ENCODE measurements around the gene TECPR2. TPM values are rescaled to one million over a fixed set of nuclear protein-coding genes. Genes with fewer than 3 reads are reported as not detected.
A peak's percentile ranks its signal among the peaks of the same experiment; 100 is the strongest.

The TECPR2 gene
- total RNA-seq, 1 experiment from 2014 or later: 12.2 TPM

DNA sequence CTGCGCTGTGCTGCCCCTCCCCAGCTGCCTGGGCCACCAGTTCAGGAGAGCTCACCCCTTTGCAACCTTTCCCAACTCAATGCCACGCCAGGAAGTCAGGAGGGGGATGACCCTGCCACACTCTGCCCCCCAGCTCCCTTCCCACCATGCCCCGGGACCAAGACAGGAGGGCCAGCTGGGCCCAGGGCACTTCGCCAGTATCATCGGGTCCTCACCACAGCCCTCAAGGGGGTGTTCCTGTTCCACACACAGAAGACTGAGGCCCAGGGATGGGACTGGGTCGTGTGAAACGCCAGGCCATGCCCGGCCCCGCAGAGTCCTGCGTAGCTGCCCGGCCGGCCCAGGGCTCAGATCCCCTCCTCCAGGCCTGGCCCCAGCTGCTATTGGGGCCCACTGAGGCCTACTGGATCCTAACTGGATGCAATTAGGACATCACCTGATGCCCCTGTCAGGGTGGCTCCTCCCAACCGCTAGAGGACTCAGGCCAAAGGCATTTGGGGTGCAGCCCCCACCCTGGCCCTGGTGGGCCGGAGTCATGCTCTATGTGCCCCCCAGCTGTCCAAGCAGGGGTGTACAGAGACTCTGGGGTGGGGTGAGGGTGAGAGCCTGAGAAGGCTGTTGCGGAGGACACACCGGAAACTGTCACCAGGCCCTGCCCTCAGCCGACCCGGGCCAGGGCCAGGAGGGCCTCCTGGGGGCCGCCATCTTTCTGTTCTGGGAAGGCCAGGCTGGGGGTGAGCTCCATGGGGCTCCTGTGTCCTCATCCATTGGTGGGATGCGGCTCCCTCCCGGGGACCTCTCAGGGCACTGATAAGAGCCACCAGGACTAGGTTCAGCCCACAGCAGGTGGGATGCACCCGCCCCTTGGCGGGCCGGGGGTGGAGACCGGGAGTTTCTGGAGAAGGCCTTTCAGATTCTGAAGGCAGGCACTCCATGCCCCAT lies 176.1 kb downstream of the TECPR2 start:
- no peaks in the 10 kb centered on the region for H3K36me3 ChIP-seq (ENCODE audit: control insufficient read depth in 1 of 2, insufficient read depth in 2 of 2, low read length in 2 of 2)
- no peak overlapping the region; the same call in 1 of the 2 replicates for H3K27ac ChIP-seq (ENCODE audit: low read depth, low read length)
- no peaks in the 10 kb centered on the region for H3K9me2 ChIP-seq (ENCODE audit: insufficient read depth)
- no peaks in the 10 kb centered on the region for H3K27me3 ChIP-seq (ENCODE audit: insufficient read depth, low read length)
- no peak overlapping the region for H3K4me3 ChIP-seq (replicated peaks in 1 of 2; ENCODE audit: low read depth in 1 of 2, low read length in 2 of 2)
- ATAC-seq: 0 out of 2 replicates have a peak, but pooled peaks have one; percentile 8
- no peak overlapping the region for H3K9ac ChIP-seq (ENCODE audit: low read length)
- H4K20me1 ChIP-seq (ENCODE audit: insufficient read depth): no peaks in the 10 kb centered on the region
- intact Hi-C loops (cut with micrococcal nuclease): no loop called here
- TF ChIP-seq POLR2A (IDR thresholded peaks at IDR 0.05; ENCODE audit: borderline replicate concordance, extremely low read depth, insufficient read depth, insufficient read length) (no peak), SIN3A (IDR thresholded peaks at IDR 0.05; ENCODE audit: low read depth) (no peak), SRF (IDR thresholded peaks at IDR 0.05; ENCODE audit: low read depth) (no peak), ELF1 (IDR thresholded peaks at IDR 0.05; ENCODE audit: borderline replicate concordance, low read depth) (no peak), CEBPB (IDR thresholded peaks at IDR 0.05; ENCODE audit: low read depth) (no peak), EZH2phosphoT487 (IDR thresholded peaks at IDR 0.05; ENCODE audit: borderline replicate concordance) (no peak), EGR1 (IDR thresholded peaks at IDR 0.05; ENCODE audit: low read depth) (no peak), SP1 (IDR thresholded peaks at IDR 0.05; ENCODE audit: low read depth) (no peak), TCF7L2 (IDR thresholded peaks at IDR 0.05; ENCODE audit: borderline replicate concordance, extremely low read depth, insufficient read depth, insufficient read length) (no peak), ZNF274 (IDR thresholded peaks at IDR 0.05; ENCODE audit: low read depth, low read length) (no peak), CBX3 (IDR thresholded peaks at IDR 0.05; ENCODE audit: low read depth) (no peak)
- TF ChIP-seq, protein P1, sequence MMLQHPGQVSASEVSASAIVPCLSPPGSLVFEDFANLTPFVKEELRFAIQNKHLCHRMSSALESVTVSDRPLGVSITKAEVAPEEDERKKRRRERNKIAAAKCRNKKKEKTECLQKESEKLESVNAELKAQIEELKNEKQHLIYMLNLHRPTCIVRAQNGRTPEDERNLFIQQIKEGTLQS (IDR thresholded peaks at IDR 0.05): no peak
- TF ChIP-seq, protein P2, sequence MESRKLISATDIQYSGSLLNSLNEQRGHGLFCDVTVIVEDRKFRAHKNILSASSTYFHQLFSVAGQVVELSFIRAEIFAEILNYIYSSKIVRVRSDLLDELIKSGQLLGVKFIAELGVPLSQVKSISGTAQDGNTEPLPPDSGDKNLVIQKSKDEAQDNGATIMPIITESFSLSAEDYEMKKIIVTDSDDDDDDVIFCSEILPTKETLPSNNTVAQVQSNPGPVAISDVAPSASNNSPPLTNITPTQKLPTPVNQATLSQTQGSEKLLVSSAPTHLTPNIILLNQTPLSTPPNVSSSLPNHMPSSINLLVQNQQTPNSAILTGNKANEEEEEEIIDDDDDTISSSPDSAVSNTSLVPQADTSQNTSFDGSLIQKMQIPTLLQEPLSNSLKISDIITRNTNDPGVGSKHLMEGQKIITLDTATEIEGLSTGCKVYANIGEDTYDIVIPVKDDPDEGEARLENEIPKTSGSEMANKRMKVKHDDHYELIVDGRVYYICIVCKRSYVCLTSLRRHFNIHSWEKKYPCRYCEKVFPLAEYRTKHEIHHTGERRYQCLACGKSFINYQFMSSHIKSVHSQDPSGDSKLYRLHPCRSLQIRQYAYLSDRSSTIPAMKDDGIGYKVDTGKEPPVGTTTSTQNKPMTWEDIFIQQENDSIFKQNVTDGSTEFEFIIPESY (IDR thresholded peaks at IDR 0.05; ENCODE audit: extremely low read depth, insufficient replicate concordance, low read length): no peak
- TF ChIP-seq, protein P3, sequence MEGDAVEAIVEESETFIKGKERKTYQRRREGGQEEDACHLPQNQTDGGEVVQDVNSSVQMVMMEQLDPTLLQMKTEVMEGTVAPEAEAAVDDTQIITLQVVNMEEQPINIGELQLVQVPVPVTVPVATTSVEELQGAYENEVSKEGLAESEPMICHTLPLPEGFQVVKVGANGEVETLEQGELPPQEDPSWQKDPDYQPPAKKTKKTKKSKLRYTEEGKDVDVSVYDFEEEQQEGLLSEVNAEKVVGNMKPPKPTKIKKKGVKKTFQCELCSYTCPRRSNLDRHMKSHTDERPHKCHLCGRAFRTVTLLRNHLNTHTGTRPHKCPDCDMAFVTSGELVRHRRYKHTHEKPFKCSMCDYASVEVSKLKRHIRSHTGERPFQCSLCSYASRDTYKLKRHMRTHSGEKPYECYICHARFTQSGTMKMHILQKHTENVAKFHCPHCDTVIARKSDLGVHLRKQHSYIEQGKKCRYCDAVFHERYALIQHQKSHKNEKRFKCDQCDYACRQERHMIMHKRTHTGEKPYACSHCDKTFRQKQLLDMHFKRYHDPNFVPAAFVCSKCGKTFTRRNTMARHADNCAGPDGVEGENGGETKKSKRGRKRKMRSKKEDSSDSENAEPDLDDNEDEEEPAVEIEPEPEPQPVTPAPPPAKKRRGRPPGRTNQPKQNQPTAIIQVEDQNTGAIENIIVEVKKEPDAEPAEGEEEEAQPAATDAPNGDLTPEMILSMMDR (IDR thresholded peaks at IDR 0.05 in 2 of 3, conservative IDR thresholded peaks at IDR 0.05 in 1 of 3; ENCODE audit: borderline replicate concordance in 1 of 3, insufficient read depth in 1 of 3, low read depth in 2 of 3, low read length in 2 of 3): no peak
- TF ChIP-seq, protein P4, sequence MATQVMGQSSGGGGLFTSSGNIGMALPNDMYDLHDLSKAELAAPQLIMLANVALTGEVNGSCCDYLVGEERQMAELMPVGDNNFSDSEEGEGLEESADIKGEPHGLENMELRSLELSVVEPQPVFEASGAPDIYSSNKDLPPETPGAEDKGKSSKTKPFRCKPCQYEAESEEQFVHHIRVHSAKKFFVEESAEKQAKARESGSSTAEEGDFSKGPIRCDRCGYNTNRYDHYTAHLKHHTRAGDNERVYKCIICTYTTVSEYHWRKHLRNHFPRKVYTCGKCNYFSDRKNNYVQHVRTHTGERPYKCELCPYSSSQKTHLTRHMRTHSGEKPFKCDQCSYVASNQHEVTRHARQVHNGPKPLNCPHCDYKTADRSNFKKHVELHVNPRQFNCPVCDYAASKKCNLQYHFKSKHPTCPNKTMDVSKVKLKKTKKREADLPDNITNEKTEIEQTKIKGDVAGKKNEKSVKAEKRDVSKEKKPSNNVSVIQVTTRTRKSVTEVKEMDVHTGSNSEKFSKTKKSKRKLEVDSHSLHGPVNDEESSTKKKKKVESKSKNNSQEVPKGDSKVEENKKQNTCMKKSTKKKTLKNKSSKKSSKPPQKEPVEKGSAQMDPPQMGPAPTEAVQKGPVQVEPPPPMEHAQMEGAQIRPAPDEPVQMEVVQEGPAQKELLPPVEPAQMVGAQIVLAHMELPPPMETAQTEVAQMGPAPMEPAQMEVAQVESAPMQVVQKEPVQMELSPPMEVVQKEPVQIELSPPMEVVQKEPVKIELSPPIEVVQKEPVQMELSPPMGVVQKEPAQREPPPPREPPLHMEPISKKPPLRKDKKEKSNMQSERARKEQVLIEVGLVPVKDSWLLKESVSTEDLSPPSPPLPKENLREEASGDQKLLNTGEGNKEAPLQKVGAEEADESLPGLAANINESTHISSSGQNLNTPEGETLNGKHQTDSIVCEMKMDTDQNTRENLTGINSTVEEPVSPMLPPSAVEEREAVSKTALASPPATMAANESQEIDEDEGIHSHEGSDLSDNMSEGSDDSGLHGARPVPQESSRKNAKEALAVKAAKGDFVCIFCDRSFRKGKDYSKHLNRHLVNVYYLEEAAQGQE (IDR thresholded peaks at IDR 0.05; ENCODE audit: low read depth): no peak
- no peak overlapping the region for H2AFZ ChIP-seq (ENCODE audit: low read depth, low read length, poor library complexity, severe bottlenecking)
- ChIA-PET CTCF (interaction anchor here (1.7 kb wide), 1 partner anchor 14 kb away, joined by 6 read pairs; no protein-coding TSS in a partner anchor), RAD21 (ENCODE audit: low non-redundant PET in 1 of 2, low total read pairs in 2 of 2, uncharacterized antibody in 2 of 2, unreplicated experiment in 2 of 2) (no interaction called here), POLR2A (interaction anchor here (1.0 kb wide), 1 partner anchor 12 kb away, joined by 3 read pairs; no protein-coding TSS in a partner anchor)
- H3K4me2 ChIP-seq (ENCODE audit: low read length): no peak overlapping the region
- no TSS peak for BruUV-seq (replicated peaks)
- no peaks in the 10 kb centered on the region for H3K79me2 ChIP-seq (ENCODE audit: insufficient read depth, low read length)
- H3K4me1 ChIP-seq (ENCODE audit: control insufficient read depth in 1 of 2, insufficient read depth in 2 of 2, low read length in 2 of 2): peaks cover 6 to 37% of the 10 kb centered on the region in 2 experiments; a peak in 3 of 4 replicates
- H3K9me3 ChIP-seq (ENCODE audit: control insufficient read depth in 1 of 2, insufficient read depth in 1 of 2, low read depth in 1 of 2, low read length in 2 of 2): no peaks in the 10 kb centered on the region
- no peak for DNase-seq (ENCODE audit: low read depth, low spot score)
